HG03439 (cell line): ENCODE results near the gene HIRA.

Experiments
- ATAC-seq: cut with Tn5 transposase; IDR thresholded peaks from one replicate; pipeline ENCODE4 v1.9.1; 2021; ENCODE audit warnings: mild to moderate bottlenecking, moderate library complexity; ENCODE audit not compliant: unreplicated experiment

The HIRA gene

DNA sequence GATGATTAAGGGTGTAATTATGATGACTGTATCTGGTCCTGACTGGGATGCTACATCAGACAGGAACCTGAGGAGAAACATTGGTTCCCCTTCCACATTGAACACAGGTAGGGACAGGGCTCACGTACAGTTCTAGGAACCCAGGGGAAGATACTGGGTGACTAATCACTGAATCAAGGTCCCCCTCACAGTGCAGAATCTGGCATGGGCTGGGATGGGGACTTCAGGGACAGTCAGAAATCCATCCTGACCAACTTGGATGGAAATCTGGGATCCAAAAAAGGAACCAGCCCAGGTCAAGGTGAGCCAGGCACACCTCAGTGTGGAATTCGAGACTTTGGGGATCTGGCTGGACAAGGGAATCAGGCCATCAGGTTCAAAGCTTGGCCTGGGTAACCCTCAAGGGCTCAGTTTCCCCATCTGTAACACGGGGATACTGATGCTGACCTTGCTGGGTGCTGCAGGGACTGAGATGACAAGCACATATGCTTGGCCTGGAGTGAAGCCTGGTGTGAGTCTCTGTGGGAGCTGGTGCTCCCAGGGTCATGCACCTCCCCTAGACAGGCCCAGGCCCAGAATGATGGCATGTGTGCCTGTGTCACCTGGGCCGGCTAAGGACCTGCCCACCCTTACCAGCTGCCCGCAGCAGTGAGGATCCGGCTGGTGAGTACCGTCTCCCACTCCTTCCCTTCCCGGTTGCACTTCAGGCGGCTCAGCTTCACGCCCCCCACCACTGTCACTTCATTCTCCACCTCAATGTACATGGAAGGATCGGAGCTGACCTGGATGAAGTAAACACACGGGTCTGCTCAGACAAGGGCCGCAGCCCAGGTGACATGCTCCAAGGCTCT is 72.6 kb downstream of the HIRA start:
- ATAC-seq, result no peak

DNA sequence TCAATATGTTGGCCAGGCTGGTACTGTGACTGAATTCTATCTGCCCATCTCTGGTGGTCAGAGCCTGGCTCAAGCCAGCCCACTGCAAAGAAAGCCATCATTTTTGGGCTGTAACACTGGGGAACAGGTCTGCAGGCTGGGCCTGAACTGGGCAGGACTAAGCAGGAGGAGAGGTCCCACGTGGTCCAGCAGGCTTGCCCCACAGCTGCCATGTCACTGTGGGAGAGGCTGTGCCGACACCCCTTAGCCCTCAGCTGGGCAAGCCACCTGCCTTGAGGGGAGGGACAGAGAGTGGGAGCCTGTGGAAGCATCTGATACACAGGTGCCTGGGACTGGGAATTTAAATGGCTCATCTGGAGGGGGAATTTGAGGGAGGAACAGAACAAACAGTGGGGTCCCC is 73.3 kb downstream of the HIRA start:
- no peak for ATAC-seq

DNA sequence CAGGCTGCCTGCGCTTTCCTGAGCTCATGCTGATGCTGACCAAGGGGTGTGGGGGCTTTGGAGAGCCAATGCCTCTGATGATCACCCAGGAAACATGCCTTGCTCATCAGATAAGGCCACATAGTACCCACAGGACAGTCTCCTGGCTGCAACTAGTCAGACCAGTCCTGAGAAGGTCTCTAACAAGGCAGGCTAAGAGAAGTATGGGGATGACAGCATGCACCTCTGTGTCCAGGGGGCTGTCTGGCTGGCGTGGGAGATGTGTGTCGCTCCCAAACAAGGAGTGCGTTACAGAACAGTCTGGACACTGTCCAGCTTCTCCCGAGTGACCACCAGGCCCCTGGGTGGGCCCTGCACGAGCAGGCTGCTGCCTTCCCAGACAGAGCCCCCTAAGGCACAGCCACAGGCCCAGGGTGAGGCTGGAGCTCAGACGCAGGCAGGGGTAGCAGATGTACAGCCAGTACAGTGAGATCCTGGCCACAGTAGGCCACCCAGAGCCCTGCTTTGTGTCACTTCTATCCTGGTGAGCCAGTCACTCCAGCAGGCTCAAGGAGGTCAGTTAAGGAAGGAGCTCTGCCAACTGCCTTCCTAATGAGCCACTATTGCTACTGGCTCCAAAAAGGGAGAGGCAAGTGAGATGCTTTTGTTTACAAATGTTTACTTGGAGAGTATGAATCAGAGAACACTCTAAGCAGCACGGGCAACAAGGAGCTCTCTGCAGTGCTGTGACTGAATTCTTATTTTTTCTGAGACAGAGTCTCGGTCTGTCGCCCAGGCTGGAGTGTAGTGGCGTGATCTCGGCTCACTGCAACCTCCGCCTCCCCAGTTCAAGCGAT is 74.0 kb downstream of the HIRA start:
- ATAC-seq, result no peak

DNA sequence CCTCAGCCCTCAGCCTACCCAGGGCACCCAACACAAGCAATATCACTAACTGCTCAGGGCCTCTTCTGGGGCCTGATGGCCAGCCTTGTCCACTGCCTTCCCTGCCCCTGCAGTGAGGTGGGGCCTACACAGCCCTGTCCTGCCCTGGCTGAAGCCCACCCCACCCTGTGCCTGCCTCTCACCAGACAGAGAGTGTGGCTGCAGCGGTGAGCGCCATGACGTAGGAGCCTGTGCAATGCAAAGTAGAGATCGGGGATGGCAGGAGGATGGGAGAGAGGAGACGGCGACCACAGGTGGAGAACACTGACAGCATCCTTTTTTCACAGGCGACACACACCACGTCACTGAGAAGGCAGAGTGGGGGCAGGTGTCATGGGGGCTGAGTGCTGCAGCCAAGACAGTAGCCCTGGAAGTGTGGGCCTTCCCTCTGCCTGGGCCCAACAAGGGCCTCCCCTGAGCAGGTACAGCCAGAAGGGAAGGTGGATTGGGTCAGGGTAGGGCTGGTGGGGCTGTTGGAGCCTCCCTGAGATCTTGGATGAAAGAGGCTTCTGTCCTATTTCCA is 74.7 kb downstream of the HIRA start:
- no peak for ATAC-seq

DNA sequence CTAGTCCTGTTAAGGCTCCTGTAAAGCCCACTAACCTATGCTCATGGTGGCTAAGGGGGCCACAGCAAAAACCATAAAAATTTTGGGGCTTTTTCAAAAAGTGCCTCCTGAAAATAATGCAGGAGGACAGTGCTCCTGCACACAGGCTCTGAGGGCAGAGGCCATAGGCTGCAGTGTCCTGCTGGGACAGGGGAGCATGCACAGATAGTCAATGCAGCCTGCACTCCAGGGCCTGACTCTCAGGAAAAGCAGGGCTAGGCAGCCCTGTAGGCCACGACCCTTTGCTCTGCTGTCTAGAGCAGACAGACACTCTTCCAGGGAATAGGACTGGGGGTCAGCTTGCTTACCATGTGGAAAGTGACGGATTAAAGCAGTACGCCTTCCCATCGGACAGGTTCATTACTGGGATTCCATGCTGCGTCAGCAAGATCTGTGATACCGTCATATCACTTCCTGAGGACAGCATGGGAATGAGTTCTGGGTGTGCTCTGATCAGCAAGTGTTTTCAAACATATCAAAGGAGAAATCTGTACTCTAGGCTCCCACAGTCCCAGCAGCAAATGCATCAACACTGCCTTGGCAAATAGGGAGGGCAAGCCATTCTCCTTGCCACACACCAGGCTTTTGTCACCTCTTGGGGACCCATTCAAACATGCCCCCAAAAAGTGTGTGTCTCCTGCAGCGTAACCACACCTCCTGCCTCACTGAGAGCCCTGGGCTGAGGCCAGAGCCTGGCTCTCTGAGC is 75.9 kb downstream of the HIRA start:
- no peak for ATAC-seq

DNA sequence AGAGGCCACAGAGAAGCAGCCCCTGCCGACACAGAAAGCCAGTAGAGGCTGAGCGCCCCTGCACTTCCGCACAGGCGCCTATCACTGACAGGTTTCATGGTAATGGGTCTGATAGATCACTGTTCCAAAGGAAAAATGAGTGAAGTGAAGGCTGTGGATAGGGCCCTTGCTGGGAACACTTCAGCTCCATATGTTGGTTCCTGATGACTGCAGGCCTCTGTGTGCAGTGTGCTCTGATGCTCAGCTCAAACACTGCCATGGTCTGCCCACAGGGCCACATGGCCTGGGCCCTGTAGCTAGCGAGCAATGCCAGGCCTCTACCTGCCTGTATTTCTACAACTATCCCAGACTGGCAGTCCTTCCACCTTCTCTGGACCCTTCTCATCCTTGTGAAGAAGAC is 77.3 kb downstream of the HIRA start:
- no peak for ATAC-seq

DNA sequence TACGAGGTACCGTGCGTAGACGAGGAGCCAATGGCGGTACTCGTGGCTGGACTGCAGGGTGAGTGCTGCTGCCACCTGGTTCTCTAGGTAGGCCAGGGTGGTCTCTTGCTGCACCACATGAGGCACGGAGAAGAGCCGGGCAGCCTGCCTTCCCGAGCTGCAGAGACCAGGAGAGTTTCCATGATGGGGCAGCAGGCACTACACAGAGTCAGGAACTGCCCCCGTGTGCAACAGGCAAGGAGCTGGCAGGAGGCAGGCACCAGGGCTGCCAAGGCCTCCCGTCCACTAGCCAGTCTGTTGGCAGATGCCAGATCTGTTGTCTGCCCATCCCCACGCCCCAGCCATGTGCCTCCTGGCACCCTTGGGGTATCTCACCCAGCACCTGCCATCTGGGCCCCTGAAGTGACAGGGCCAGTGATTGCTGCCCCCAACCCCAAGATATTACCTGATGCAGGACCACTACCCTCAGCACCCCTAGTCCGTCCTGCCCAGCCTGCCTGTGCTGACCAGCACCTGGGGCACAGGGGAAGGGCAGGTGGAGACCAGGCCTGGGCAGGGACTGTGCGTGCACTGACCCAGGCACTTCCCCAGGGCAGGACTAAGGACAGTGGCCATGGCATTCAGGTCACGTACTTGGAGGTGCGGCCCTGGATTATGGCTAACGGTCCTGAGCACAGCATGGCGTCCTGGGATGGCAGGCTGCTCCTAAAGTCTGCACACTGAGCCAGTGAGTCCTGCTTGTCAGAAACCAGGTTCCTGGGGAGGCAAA is 78.0 kb downstream of the HIRA start:
- no peak for ATAC-seq

DNA sequence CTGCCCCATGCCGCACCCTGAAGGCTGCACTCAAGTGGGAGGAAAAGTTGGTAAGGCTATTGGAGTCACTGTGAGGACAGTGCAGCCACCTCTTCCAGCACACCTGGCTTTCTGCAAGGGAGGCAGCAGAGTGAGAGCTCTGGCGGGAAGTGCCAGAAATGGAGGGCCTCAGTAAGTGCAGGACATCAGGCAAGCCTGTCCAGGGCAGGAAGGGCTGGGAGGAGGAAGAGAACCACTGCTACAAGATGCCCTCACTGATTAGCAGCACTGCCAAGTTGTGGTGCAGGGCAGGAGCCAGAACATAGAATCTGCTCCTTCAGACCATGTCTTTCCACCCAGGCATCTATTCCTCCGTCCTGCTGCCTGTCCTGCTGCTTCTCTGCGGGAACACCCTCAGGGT is 78.8 kb downstream of the HIRA start:
- no peak for ATAC-seq

DNA sequence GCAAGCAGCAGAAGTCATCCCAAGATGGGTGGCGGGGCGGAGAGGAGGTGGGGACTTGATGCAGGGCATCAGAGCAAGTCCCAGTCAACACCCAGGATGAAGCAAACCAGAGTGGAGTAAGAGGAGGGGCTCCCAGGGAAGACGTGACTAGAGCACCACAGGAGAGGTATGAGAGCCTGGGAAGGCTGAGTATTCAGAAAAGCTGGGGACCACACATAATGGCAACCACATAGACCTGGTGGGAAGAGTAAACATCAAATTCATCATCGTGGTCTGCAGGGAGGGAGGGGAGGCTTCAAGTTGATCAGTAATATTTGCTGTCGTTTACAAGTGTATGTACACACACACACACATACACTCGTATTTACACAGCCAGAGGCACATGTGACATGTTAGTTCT is 79.3 kb downstream of the HIRA start:
- no peak for ATAC-seq

DNA sequence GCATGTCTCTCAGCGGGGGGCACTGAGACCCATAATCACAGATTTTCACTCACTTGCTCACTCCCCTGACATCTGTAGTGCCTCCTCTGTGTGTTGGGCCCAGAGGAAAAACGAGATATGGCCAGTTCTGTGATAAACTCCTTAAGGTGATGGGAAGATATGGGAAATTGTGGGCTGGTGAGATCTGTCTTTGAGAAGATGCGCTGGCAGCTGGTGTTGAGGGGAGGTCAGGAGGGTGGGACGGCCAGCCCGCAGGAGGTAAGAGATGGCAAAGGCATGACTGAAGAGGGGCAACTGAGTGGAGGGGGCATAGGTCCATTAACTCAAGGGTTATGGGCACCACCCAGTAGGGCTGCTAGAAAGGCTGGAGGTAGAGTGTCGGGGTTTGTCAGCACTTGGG is 79.9 kb downstream of the HIRA start:
- no peak for ATAC-seq

DNA sequence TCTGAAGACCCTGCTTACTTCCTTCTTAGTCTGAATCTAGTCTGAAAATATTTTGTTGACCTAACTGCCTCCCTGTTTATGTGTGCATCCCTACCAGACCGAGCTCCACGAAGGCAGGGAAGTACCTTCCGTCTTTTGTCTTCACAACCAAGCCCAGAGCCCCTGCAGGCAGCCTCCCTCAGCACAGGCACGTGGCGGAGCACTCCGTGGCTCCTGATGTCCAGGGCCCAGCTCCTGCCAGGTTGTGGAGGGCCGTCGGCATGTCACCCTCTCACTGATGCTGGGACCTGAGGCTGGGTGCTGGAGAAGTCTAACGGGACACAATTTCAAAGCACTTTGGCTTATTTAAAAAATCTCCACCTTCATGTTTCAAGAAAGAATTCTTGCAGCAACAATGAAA is 80.6 kb downstream of the HIRA start:
- no peak for ATAC-seq

DNA sequence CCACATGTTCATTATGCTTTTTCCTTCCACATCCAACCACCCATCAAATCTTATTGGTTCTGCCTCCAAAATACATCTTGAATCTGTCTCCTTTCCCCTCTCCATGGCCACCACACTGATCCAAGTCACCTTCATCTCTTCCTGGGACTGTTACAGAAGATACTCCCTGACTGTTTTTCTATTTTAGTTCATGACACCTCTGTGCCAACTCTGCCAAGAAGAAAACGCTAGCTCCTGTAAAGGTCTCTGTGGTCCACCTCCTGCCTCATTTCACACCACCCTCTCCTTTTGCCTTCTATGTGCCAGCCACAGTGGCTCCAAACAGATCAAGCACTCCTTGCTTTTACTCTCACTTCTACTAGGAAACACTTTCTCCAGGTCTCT is 81.1 kb downstream of the HIRA start:
- no peak for ATAC-seq

DNA sequence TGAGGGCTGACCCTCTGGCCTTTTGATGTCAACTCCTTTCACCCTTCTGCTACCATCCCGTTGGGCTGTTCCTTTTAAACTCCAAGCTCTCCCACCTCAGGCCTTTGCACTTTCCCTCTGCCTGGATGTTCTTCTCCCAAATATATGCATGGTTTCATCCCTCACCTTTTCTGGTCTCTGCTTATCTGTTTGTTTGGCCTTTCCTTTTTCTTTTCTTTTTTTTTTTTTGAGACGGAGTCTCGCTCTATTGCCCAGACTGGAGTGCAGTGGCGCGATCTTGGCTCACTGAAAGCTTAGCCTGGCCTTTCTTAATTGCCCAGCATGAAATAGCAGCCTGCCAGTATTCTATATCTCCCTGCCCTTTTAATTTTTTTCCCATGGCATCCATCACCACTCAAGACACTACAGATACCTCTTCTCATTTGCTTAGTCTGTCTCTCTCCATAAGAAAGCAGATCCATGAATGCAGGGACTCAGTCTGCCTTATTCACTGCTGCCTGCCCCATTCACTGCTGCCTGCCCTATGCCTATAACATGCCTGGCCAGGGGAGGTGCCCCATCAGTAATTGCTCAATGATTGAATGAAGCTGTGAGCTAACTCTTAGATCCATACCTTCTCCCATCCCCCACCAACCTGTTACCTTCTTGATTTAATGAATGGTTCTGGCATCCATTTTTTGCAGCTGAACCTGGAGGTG is 81.6 kb downstream of the HIRA start:
- ATAC-seq, result no peak

DNA sequence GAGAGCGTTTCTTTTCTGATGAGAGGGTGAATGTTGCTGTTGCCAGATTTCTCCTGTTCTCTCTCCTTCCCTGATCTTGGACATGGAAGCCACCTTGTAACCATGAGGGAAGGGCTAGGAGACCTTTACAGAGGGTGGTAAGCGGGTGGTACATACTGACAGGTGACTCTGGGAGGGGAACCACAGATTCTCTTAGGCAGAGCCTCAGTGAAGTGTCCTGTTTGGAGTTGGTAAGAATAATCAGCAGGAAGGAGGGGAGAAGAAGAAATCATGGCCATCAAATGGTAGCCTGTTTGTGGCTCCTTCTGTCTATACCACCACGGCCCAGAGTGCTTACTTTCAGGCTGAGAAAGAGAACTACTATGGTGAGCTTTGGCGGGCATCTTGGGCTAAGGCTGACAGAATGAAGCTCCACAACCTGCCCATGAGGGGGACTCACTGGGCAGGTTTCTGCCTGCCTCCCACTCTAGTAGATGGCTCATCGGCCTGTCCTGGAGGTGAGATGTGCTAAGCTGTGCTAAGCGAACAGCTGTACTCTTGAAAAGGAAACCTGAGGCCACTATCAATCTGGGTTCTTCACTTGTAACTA is 84.8 kb downstream of the HIRA start:
- no peak for ATAC-seq

DNA sequence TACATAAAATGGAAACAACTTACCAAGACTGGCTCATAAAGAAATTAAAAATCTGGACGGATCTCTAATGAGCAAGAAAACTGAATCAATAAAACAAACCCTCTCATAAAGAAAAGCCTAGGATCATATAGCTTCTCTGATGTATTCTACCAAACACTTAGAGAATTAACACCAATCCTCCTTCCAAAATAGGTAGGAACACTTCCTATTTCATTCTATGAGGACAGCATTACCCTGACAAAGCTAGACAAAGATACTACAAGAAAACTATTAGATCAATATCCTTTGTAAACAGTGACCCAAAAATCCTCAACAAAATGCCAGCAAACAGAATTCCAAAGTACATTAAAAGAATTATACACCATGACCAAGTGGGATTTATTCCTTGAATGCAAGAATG is 87.1 kb downstream of the HIRA start:
- no peak for ATAC-seq

DNA sequence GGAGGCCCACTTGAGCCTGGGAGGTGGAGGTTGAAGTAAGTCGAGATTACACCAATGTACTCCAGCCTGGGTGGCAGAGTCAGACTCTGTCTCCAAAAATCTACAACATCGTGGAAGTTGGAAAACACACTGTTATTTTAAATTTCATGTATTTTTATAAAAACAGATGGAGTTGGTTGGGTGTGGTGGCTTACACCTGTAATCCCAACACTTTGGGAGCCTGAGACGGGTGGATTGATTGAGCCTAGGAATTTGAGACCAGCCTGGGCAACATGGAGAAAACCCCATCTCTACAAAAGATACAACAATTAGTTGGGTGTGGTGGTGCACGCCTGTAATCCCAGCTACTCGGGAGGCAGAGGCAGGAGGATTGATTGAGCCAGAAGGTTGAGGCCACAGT is 88.1 kb downstream of the HIRA start:
- no peak for ATAC-seq

DNA sequence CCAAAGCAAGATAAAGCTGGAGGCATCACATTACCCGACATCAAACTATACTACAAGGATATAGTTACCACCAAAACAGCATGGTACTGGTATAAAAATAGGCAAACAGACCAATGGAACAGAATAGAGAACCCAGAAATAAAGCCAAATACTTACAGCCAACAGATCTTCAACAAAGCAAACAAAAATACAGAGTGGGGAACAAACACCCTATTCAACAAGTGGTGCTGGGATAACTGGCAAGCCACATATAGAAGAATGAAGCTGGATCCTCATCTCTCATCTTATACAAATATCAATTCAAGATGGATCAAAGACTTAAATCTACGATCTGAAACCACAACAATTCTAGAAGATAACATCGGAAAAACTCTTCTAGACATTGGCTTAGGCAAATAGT is 90.0 kb downstream of the HIRA start:
- no peak for ATAC-seq

DNA sequence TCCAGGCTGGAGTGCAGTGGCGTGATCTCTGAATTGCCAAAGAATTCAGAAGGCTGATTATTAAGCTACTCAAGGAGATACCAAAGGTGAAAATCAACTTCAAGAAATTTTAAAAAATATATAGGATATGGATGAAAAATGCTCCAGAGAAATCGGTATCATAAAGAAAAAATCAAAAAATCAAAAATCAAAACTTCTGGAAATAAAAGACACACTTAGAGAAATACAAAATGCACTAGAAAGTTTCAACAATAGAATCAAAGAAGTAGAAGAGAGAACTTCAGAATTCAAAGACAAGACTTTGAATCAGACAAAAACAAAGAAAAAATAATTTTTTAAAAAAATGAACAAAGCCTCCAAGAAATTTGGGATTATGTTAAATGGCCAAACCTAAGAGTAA is 94.4 kb downstream of the HIRA start:
- ATAC-seq, result no peak
